Calu3 (cell line): ENCODE measurements around the gene NAT8L. TPM values are rescaled to one million over a fixed set of nuclear protein-coding genes. Genes with fewer than 3 reads are reported as not detected.

Source experiments
- BruUV-seq: library from RNA; stranded (reverse); fragments of 400-500 nt; replicated peaks from 2 replicates; lab custom pipeline; 2021; lab: Mats Ljungman, UMichigan
- CTCF ChIA-PET: fragments of 300-600 bp; sonication (Branson Sonifier 250); formaldehyde crosslinking; loops from one replicate; lab custom pipeline; 2022; ENCODE audit warnings: antibody characterized with exemption; lab: Charles Lee
- DNase-seq: peaks from one replicate; pipeline ENCODE4 v3.0.0; 2022
- H3K27ac Mint-ChIP-seq: one replicate; pipeline ENCODE4 v1.8.0; 2022; ENCODE audit warnings: mixed read lengths; ENCODE audit not compliant: unreplicated experiment
- H3K27me3 Mint-ChIP-seq: one replicate; pipeline ENCODE4 v1.8.0; 2022; ENCODE audit warnings: mixed read lengths; ENCODE audit not compliant: unreplicated experiment
- H3K36me3 Mint-ChIP-seq: one replicate; pipeline ENCODE4 v1.8.0; 2022; ENCODE audit warnings: mild to moderate bottlenecking, moderate library complexity, mixed read lengths; ENCODE audit not compliant: insufficient read depth, unreplicated experiment
- H3K4me1 Mint-ChIP-seq: one replicate; pipeline ENCODE4 v1.8.0; 2022; ENCODE audit warnings: mild to moderate bottlenecking, low read depth, mixed read lengths; ENCODE audit not compliant: unreplicated experiment
- H3K4me3 Mint-ChIP-seq: one replicate; pipeline ENCODE4 v1.8.0; 2022; ENCODE audit warnings: mild to moderate bottlenecking, low read depth, moderate library complexity, mixed read lengths; ENCODE audit not compliant: unreplicated experiment
- H3K9me3 Mint-ChIP-seq: one replicate; pipeline ENCODE4 v1.8.0; 2022; ENCODE audit warnings: low read depth, mixed read lengths; ENCODE audit not compliant: unreplicated experiment
- CTCF ChIP-seq: fragments of 200-600 bp; IDR thresholded peaks from one replicate; pipeline ENCODE4 v1.8.0; 2022; ENCODE audit warnings: antibody characterized with exemption; ENCODE audit not compliant: unreplicated experiment
- intact Hi-C: fragments of 100-400 bp; cut with micrococcal nuclease; formaldehyde crosslinking; loops from one replicate; pipeline ENCODE4 v1.10.0; 2022; ENCODE audit not compliant: unreplicated experiment
- total RNA-seq: library from RNA; stranded (reverse); gene quantifications from 2 replicates; pipeline ENCODE4 v1.2.3, GENCODE V29; 2022

NAT8L gene
- total RNA-seq, 1 experiment from 2014 or later, result 0.83 TPM

DNA sequence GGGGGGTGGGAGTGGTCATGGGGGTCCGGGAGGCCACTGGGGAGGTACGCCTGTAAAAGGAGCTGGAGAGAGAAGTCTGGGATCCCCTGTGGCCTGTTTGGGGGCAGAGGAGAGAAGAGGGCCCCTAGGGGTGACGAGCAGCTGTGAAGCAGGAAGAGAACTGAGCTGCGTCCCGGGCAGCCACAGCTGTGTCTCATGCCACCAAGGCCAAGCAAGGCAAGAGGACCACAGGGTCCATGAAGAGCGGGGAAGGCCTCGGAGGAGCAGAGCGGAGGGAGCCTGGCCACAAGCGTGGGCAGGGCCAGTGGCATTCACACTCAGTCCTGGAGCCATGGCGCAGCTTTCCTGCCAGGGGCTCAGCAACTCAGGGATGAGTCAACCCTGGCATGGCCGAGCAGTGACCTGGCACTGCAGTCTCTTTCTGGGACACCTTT is 13.6 kb upstream of the NAT8L start:
- H3K27me3 Mint-ChIP-seq, result no peaks in the 10 kb centered on the region
- H3K9me3 Mint-ChIP-seq, result no peaks in the 10 kb centered on the region
- H3K36me3 Mint-ChIP-seq, result peaks cover 19% of the 10 kb centered on the region
- intact Hi-C loops, result no loop called here
- no peak overlapping the region for H3K4me3 Mint-ChIP-seq
- CTCF ChIA-PET, result no interaction called here
- BruUV-seq, result no TSS peak
- no peak for TF ChIP-seq CTCF
- DNase-seq, result no peak
- no peaks in the 10 kb centered on the region for H3K4me1 Mint-ChIP-seq
- no peak overlapping the region for H3K27ac Mint-ChIP-seq

GRCh38 chr4:2046031-2046961 is 12.8 kb upstream of the NAT8L start:
- H3K27me3 Mint-ChIP-seq, result no peaks in the 10 kb centered on the region
- intact Hi-C loops, result no loop called here
- BruUV-seq, result no TSS peak
- H3K36me3 Mint-ChIP-seq, result peaks cover 16% of the 10 kb centered on the region
- DNase-seq, result no peak
- TF ChIP-seq CTCF, result no peak
- no peaks in the 10 kb centered on the region for H3K9me3 Mint-ChIP-seq
- no peak overlapping the region for H3K4me3 Mint-ChIP-seq
- no peak overlapping the region for H3K27ac Mint-ChIP-seq
- CTCF ChIA-PET, result no interaction called here
- no peaks in the 10 kb centered on the region for H3K4me1 Mint-ChIP-seq

GRCh38 chr4:2047031-2047660 is 12.0 kb upstream of the NAT8L start:
- Mint-ChIP-seq H3K4me1 (no peaks in the 10 kb centered on the region), H3K27me3 (no peaks in the 10 kb centered on the region), H3K27ac (no peak overlapping the region), H3K4me3 (no peak overlapping the region), H3K36me3 (peaks cover 9% of the 10 kb centered on the region), H3K9me3 (no peaks in the 10 kb centered on the region)
- no peak for TF ChIP-seq CTCF
- DNase-seq, result no peak
- CTCF ChIA-PET, result no interaction called here
- BruUV-seq, result no TSS peak
- intact Hi-C loops, result no loop called here

- Mint-ChIP-seq H3K4me3 (no peak overlapping the region), H3K27ac (no peak overlapping the region), H3K4me1 (no peaks in the 10 kb centered on the region), H3K9me3 (no peaks in the 10 kb centered on the region), H3K36me3 (peaks cover under 1% of the 10 kb centered on the region), H3K27me3 (no peaks in the 10 kb centered on the region)
- no peak for TF ChIP-seq CTCF
- no peak for DNase-seq
- CTCF ChIA-PET, result no interaction called here
- no TSS peak for BruUV-seq
- intact Hi-C loops, result no loop called here
These were observed 11.1 kb upstream of the NAT8L start for GRCh38 chr4:2047781-2048581.
